GM19099 (cell line): ENCODE measurements around the gene LYL1.

Experiments used
- POLR2A ChIP-seq: IDR thresholded peaks from 3 replicates; pipeline ENCODE4 v1.6.1; 2011; ENCODE audit warnings: low read depth; ENCODE audit not compliant: insufficient read length; ENCODE audit errors: extremely low read depth

The LYL1 gene

DNA sequence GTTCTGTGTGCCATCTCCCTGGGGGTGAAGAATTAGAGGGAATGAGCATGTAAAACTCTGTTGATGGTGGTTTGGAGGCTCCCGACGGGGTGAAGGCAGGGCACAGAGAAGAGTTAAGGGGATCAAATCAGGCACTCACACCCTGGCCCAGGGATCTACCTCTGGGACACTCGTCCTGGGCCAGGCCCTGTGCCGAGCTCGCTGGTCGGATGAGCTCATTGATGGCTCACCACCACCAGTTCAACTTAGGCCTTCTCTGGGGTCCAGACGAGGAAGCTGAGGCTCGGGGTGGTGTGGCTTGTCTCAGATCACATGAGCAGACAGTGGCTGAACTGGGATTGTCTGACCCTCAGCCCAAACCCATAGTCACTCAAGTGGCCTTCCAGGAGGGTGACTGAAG is 17.0 kb upstream of the LYL1 start:
- no peak for TF ChIP-seq POLR2A

DNA sequence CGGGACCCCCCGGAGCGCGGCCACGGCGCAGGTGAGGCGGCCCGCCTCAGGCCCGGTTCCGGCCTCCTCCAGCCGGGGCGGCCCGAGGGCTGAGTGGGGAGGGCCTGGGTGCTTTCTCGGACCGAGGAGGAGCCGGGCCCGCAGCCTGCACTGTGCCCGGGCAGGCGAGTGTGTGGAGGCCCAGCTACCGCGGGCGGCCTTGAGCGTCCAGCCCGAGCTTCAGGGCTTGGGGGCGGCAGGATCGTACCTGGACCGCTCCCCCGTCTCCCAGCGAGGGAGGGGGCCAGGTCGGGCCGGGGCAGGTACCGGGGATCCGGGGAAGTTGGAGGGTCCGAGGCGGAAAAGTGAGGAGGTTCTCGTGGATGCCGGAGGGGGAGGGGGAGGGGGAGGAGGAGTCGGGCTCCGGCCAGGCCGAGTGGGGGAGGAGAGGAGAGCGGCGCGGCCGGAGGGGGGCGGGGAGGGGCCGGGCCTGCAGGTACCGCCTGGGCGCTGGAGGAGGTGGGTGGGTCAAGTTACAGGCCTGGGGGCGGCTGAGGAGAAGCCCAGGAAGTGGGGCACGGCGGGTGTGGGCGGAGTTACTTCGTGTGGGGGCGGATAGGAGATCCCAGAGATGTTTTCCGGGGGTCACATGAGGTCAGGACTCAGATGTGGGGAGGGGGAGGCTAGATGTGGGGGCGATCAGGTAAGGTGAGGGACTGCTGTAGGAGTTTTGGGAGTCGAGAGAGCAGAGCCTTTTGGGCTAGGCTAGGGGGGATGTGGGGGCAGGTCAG is 16.0 kb upstream of the LYL1 start:
- TF ChIP-seq POLR2A: no peak

DNA sequence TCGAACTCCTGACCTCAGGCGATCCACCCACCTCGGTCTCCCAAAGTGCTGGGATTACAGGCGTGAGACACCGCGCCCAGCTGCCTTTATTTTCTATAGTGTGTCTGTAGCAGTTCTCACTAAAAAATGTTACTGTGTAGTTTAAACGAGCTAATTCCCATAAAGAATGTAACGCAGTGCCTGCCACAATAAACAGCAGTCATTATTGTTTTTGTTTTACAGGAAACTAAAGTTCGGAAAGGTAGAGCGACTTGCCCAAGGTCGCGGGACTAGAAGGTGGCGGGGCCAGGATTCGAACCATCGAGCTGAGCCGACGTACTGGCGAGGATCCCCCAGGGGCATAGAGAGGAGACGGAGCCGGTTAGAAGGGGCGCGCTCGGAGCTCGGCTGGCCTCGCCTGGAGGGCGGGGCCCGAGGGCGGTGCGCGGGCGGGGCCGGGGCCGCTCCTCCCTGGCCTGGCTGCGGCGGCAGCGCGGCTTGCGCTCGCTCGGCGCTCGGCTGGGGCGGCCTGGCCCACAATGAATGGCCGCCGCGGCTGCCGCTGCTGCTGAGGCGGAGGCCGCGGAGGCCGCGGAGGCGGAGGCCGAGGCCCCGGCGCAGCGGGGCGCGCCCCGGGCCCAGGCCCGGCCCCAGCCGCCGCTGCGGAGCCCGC is 15.2 kb upstream of the LYL1 start, which contains the start of gene NACC1:
NACC1 (plus strand) TSS at position 493 of the 652 bp plus-strand sequence. CDS start 16,944 bp downstream, outside the sequence.
- TF ChIP-seq POLR2A: peak; percentile 64

DNA sequence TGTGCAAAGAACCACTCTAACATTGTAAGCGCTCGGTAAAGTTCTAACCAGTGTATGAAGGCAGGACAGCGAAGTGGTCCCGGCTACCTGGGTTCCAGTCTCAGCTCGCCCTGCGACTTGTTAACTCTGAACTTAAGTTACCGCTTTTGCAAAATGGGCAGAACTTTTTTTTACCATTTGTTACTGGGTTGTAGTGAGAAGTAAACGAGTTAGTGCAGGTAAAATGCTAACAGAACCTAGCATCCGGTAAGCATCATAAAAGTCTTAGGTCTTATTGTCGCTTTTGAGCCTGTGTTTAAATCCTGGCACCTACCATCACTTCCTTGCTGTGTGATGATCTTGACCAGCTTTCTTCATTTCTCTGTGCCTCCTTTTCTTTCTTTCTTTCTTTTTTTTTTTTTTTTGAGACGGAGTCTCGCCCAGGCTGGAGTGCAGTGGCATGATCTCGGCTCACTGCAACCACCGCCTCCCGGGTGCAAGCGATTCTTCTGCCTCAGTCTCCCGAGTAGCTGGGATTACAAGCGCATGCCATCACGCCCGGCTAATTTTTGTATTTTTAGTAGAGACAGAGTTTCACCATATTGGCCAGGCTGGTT is 14.6 kb upstream of the LYL1 start:
- TF ChIP-seq POLR2A: no peak

DNA sequence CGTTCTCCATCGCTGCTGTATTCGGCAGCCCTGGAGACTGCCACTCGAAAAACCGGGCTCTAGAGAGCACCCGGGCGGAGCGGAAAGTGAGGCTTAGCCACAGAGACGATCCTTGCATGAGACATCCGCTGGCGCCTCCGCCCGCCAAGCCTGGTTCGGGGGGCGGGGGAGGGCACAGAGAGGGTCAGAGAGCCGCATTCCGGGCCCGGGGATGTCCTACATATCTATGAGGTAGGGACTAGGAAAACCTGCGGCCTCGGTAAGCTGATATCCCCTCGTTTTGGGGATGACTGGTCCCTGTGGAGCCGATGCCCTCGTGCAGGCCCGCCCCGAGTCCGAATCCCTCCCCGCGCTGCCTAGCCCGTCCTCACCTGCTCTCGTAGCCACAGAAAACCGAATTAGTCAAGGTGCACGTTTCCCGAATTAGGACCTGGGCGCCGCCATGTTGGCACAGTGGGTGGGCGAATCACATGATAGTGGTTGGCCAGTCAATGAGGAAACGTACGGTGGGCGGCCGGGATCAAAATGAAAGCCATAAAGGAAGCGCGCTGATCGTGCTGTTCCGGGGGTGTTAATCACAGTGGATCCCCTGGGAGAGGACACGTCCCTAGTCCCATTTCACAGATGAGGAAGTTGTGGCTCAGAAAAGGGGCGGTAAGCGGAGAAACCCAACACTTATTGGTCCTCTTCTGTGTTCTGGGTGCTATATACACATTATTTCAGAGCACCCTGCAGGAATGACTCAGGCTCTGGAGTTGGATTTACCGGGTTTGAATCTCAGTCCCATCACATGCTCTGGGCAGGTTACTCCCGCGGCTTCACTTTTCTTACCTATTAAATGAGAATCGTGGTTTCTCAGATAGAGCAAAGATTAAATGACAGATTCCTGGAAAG is 13.9 kb upstream of the LYL1 start, which contains the start of gene TRMT1:
TRMT1 (minus strand) TSS at position 459 of the 894 bp plus-strand sequence; CDS start at position 118, 341 bp downstream.
- TF ChIP-seq POLR2A: peak; percentile 29

DNA sequence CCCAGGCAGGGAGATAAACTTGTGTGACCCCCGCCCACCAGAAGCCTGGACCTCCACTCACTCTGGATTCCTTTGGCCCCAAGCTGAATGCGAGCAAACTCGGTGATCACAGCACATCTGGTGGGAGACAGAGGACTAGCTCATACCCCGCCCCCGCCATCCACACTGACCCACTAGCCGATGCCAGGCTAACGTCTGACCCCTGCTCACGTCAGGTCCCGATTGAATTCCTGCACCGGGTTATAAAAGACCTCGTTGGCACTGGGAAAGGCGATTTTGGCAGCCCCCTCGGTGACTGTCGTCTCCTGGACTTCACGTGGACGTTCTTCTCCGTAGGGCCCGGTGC is 13.3 kb upstream of the LYL1 start:
- TF ChIP-seq POLR2A: no peak

DNA sequence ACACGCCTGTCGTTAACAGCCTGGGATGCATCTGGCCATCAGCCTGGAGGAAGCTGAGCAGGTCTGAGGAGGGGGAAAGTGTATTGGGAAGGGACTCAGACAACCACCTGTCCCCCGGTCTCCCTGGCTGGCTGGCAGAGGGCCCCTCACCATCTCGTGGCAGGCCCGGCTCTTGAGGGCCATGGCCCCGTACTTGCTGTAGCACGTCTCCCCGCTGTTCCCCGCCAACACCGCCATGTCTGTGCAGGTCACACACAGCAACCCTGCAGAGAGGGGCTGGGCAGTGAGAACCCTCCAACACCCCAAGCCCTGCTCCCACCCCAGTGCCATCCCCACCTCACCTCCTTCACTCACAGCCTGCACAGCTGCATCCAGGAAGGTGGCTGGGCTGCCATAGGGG is 9.9 kb upstream of the LYL1 start:
- TF ChIP-seq POLR2A: no peak

DNA sequence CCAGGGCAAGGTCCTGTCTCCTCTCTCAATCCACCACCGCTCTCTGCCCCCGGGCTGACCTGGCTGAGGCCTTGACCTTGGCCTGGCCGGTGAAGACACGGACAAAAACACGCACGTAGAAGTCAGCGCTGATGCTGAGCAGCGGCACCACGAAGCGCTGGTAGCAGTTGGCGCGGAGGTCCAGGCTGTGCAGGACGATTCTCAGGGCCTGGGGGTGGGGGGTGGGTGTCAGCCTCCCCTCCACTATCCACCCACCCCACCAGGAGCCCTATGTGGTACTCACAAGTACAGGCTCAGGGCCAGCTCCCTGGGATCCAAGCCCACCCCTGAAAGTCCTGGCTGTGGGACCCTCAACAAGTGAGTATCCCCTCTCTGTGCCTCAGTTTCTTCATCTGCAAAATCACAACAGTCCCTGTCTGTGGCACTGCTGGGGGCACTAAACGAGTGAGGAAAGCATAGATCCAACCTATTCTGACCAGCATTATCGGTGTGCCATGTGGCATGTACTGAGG is 7.5 kb upstream of the LYL1 start:
- TF ChIP-seq POLR2A: no peak

DNA sequence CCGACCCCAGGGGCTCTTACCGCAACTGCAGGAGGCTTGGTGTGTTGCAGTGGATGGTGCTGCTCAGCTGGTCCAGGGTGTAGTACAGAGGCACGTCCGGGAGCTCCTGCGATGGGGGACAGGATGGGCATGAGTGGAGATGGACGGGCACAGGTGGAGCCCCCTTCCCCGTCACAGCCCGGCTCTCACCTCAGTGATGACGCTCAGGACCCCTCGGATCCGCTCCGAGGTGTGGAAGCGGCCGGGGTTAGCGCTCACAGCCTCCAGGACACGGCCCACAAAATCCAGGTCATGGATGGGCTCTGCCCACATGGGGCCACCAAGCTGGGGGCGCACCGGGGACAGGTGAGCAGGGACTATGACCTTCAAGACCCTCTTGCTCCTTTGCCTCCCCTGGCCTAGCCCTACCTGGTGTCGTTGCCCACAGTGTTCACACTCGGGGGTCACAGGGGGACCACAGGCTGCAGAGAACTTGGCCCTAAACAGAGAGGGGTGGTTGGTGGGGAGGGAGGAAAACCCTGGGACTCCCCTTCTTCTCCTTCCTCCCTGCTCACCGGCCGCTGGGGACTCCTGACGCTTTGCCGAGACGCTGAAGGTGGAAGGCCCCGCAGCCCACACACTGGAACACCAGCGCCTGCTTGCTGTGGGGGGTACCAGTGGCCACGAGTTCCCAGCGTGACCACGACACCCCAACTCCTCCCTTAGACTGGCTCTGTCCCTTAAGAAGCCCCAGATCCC is 6.9 kb upstream of the LYL1 start:
- TF ChIP-seq POLR2A: no peak

DNA sequence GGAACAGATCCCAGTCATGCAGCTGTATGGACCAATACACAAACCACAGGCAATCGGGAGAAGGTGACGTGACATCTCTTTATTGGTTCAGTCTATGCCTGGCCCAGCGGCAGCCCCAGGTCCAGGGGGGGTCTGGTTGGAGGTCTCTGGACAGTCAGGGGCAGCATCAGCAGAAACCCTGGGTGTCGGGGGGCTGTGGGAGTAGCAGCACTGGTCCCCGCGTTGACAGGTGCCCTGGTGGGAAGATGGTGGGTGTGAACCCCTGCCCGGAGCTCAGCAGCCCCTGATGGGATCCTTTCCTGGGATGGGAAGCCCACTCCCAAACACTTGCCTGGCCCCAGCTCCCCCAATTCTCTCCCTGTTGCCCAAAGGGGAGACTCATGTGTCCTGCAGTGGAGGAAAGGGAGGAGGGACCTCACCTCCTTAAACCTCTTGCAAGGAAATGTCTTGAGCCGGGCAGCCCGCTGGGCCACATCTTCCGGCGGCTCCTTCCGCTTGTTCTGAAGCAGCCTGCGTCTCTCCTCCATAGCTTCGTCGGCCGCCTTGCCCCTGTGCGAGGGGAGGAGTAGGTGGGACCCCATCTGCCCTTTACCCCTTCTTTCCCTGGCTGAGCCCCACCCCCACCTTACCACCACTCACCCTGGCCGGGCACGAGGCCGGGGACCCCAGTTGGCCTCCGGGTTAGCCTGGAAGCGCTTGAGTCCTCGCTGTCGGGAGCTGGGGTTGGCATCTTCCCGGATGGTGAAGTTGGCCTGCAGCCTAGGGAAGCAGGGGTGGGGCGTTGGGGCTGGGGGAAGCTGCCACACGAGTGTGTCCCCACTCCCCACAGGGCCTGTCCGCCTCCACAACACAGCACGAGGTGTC is 2.4 kb upstream of the LYL1 start:
- TF ChIP-seq POLR2A: peak; percentile 49

DNA sequence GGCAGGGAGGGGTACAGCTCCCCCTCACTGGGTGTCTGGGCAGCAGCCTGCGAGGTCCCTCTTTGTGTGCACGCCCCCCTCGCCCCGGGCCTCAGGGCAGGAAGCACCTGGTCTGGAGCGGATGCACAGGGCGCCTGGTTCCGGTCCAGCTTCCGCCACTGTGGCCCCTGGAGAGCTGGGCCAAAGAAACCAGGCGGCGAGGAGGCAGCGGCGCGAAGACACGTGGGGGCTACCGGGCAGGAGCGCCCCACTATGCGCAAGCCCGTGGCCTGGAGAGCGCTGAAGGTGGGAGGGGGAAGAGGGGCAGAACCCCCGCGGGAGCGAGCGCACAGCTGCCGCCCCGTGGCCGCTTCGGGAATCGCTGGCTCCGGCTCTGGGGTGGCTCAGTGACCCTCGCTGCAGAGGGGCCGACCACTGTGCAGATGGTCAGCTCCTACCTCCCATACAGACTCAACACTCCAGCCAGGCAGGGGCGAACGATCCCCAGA is 1.7 kb upstream of the LYL1 start:
- no peak for TF ChIP-seq POLR2A

DNA sequence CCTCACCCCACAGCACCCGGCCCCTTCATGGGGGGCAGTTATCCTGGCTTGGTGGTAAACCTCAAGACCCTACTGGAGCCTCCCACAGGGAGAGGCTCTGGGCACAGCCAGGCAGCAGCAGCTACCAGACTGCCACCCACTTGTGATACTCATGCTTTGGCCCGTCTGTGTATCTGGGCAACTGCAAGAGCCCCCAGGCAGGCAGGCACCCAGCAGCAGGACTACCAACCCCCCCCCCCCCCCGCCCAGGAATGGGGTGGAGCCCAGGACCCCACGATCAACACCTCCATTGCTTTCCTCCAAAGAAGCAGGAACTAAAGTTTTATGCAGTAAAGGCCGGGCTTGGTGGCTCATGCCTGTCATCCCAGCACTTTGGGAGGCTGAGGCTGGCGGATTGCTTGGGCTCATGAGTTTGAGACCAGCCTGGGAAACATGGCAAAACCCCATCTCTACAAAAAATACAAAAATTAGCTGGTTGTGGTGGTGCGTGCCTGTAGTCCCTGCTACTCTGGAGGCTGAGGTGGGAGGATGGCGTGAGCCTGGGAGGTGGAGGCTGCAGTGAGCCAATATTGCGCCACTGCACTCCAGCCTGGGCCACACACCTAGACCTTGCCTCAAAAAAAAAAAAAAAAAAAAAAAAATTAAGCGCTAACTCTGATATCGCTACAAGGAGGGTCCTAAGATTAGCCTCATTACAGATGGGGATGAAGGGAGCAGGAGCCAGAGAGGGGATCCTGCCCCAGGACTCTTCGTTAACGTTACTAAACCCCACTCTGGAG is 1.1 kb upstream of the LYL1 start:
- TF ChIP-seq POLR2A: no peak

DNA sequence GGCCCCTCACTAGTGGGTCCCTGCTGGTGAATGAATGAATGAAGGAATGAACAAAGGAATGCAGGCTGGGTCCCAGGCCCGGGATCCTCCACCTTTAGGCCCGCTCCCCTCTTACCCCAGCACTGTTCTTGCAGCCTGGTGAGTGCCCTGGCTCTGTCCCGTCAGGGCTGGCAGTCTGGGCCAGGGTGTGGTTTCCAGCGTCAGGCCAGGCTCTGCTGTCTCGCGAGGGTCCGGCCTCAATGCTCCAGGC is 317 bp downstream of the LYL1 start:
- TF ChIP-seq POLR2A: no peak
